ENCODE results near the gene HOXC12.

GRCh38 chr12:53955036-53955775, 503 bp downstream of the HOXC12 start:
- TF ChIP-seq RAD21 (IDR thresholded peaks at IDR 0.05; ENCODE audit: low read depth): no peak
- no peak for TF ChIP-seq NFIC (IDR thresholded peaks at IDR 0.05)
- TF ChIP-seq CEBPB (IDR thresholded peaks at IDR 0.05): no peak
- TF ChIP-seq REST (IDR thresholded peaks at IDR 0.05; ENCODE audit: low read depth): no peak
- TF ChIP-seq TAF1 (IDR thresholded peaks at IDR 0.05; ENCODE audit: low read depth): no peak
- no peak for TF ChIP-seq YY1 (IDR thresholded peaks at IDR 0.05; ENCODE audit: low read depth)
- TF ChIP-seq MAX (IDR thresholded peaks at IDR 0.05): no peak
